Fibroblast of mammary gland (primary cell): Measurements from ENCODE around the gene PDGFC.

Experiments
- DNase-seq: peaks from one replicate; pipeline ENCODE4 v3.0.0-alpha.2; 2010; ENCODE audit warnings: low read depth
- H3K4me3 ChIP-seq: 2 replicates; pipeline ENCODE4 v1.5.1; 2011; ENCODE audit warnings: low read depth, mild to moderate bottlenecking, low read length, moderate library complexity; ENCODE audit not compliant: control insufficient read depth
- TF ChIP-seq, protein P1 (sequence below): conservative IDR thresholded peaks from 2 replicates; pipeline ENCODE4 v1.5.1; 2011; ENCODE audit warnings: low read depth, low read length, inconsistent platforms; ENCODE audit not compliant: control insufficient read depth, insufficient read depth

PDGFC gene

DNA sequence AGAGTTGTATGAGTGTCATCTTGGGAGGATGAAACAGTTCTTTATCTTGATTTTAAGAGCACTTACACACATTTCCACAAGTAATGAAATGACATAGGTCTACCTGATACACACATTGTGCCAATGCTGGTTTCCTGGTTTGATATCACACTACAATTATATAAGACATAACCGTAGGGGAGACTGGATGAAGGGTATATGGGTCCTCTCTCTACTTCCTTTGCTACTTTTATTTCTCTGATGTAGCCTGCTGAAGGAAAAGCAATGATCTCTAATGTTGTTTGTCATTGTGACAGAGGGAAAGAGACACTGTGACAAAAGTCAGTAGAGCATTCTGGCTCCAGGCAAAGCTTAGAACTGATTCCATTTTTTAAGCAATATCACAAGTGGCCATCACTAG, 238.0 kb downstream of the PDGFC start:
- no peak overlapping the region for H3K4me3 ChIP-seq
- no peak for DNase-seq
- TF ChIP-seq, protein P1, sequence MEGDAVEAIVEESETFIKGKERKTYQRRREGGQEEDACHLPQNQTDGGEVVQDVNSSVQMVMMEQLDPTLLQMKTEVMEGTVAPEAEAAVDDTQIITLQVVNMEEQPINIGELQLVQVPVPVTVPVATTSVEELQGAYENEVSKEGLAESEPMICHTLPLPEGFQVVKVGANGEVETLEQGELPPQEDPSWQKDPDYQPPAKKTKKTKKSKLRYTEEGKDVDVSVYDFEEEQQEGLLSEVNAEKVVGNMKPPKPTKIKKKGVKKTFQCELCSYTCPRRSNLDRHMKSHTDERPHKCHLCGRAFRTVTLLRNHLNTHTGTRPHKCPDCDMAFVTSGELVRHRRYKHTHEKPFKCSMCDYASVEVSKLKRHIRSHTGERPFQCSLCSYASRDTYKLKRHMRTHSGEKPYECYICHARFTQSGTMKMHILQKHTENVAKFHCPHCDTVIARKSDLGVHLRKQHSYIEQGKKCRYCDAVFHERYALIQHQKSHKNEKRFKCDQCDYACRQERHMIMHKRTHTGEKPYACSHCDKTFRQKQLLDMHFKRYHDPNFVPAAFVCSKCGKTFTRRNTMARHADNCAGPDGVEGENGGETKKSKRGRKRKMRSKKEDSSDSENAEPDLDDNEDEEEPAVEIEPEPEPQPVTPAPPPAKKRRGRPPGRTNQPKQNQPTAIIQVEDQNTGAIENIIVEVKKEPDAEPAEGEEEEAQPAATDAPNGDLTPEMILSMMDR = no peak

DNA sequence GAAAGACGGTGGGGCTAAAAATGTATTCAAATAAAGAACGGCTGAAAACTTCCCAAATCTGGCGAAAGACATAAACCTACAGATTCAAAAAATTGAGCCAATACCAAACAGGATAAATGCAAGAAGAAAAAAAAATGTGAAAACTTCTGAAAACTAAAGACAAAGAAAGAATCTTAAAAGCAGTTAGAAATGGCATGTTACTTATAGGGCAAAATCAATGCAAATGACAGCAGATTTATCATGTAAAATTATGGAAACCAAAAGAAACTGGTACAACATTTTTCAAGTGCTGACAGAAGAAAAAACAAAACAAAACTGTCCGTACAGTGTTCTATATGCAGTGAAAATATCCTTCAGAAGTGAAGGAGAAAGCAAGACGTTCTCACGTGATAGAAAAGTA, 239.0 kb downstream of the PDGFC start:
- TF ChIP-seq, protein P1 = no peak
- H3K4me3 ChIP-seq = no peak overlapping the region
- peak; percentile 16 for DNase-seq

DNA sequence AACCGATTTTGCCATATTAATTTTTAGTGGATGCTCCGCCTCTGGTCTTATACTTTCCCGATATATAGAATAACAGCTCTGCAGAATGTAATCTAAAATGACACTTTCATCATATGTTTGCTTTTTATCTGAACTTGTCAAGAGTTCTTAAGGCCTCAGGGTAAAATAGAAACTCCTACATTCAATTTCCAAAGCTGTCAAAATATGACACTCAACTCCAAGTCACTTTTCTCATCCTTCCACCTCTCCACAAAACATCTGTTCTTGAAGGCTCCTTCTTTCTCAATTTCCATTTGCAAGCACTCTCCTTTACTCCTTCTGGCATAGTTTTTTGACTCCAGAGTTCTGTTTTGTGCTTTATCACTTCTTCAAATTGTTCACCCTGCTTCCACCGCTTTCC, 242.2 kb downstream of the PDGFC start:
- TF ChIP-seq, protein P1 = no peak
- no peak overlapping the region for H3K4me3 ChIP-seq
- DNase-seq = no peak

DNA sequence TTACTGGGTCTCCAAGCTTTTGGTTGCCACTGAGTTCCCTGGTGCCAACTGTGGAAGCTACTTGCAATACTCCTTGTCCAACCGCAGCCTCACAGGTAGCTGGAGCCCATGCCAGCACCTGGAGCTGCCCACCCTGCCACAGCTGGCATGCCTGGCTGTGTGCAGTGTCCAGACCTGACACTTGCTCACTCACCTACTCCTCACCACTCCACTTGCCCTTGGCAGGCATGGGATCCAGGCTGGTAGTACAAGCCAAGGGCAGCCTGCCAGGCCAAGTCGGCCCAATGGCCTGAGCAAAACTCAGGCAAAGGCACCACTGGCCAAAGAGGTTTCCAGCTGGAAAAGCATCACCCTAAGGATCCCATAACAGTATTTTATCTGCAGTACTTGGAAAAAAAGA, 246.3 kb downstream of the PDGFC start:
- no peak for DNase-seq
- TF ChIP-seq, protein P1 = no peak
- H3K4me3 ChIP-seq = no peak overlapping the region

DNA sequence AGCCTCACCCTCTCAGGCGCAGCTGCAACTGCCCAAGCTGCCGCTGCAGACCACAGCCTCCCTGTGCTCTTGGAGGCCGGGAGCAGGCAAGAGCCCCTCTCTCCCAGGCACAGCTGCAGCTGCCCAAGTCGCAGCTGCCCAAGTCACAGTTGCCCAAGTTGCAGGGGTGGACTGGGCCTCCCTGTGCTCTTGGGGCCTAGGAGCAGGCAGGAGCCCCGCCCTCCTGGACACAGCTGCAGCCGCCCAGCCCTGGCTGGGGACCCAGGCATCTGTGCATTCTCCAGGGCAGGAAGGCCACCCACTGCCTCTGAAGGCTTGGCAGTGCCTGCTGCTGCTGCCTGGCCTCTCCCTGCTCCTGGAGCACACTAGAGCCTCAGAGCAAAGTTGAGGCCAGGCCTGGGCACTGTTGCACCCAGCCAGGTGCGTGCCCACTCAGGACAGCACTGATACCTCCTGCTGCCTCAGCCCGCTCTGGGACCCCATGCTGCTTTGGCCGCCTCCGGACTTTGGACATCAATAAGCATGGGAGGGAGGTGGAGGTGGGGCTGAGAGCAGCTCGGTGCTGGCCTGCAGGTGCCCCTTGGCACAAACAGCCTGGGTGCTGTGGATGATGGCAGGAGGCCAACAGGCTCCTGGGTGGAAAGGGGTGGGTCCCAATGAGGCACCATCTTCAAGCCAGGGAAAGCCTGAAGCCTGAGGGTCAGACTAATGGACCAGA, 247.5 kb downstream of the PDGFC start:
- TF ChIP-seq, protein P1 = no peak
- DNase-seq = no peak
- H3K4me3 ChIP-seq = no peak overlapping the region

DNA sequence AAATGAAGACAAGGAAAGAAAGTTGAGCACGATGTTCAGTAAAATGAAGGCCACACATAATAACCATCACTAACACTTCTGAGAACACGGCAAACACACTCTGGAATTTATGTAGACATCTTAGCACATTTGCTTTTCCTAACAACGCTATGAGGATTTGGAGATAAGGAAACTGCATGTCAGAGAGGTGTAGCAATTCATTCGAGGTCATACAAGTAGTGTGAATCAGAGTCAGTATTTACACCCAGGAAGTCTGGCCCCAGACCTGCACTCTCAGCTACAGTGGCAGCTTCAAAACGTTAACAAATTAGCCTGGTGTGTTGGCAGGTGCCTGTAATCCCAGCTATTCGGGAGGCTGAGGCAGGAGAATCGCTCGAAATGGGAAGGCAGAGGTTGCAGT, 253.4 kb downstream of the PDGFC start:
- DNase-seq = no peak
- TF ChIP-seq, protein P1 = no peak
- no peak overlapping the region for H3K4me3 ChIP-seq

DNA sequence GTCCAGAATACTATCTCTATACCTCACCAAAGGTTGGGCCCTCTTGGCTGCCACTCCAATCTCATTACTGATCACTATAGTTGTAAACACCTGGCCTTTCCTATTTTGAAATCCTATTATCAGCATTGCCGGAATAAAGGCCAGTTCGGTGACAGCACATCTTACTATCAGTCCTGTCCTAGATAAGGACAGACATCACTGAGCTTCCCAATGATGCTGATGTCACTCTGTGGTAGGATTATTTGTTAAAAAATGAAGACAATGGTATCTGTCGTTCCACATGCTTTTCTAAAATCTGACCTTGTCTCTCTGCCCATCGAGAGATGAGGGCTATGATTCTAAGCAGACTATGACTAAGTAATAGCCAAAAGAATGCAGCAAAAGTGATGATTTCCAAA, 260.4 kb downstream of the PDGFC start:
- DNase-seq = no peak
- TF ChIP-seq, protein P1 = no peak
- H3K4me3 ChIP-seq = no peak overlapping the region
